HG03280 (cell line): ENCODE measurements around the gene NUAK1.

ENCODE experiments used
- ATAC-seq: cut with Tn5 transposase; IDR thresholded peaks from one replicate; pipeline ENCODE4 v1.9.1; 2021; ENCODE audit warnings: mild to moderate bottlenecking, moderate library complexity; ENCODE audit not compliant: unreplicated experiment

NUAK1 gene

GRCh38 chr12:106138633-106139421 is at the start of gene NUAK1:
TSS of gene NUAK1 (minus strand) at chr12:106138954. CDS start at chr12:106138653, 301 bp downstream.
- no peak for ATAC-seq

GRCh38 chr12:106188256-106188655 is 49.5 kb upstream of the NUAK1 start:
- ATAC-seq = no peak

- no peak for ATAC-seq
These were observed 49.1 kb upstream of the NUAK1 start for GRCh38 chr12:106187842-106188241.

- ATAC-seq = no peak
These were observed 48.5 kb upstream of the NUAK1 start for GRCh38 chr12:106187155-106187789.

- ATAC-seq = no peak
These were observed 45.0 kb upstream of the NUAK1 start for GRCh38 chr12:106183735-106184134.

- ATAC-seq = no peak
These were observed 42.8 kb upstream of the NUAK1 start for GRCh38 chr12:106181401-106182114.

GRCh38 chr12:106179086-106179485 is 40.3 kb upstream of the NUAK1 start:
- ATAC-seq = no peak

- ATAC-seq = no peak
These were observed 39.8 kb upstream of the NUAK1 start for GRCh38 chr12:106178562-106178961.

GRCh38 chr12:106176560-106176959 is 37.8 kb upstream of the NUAK1 start:
- ATAC-seq = no peak

GRCh38 chr12:106174876-106175275 is 36.1 kb upstream of the NUAK1 start:
- no peak for ATAC-seq

GRCh38 chr12:106173442-106173841 is 34.7 kb upstream of the NUAK1 start:
- ATAC-seq = no peak

GRCh38 chr12:106171117-106171750 is 32.5 kb upstream of the NUAK1 start:
- ATAC-seq = no peak

GRCh38 chr12:106170285-106170684 is 31.5 kb upstream of the NUAK1 start:
- no peak for ATAC-seq

GRCh38 chr12:106163712-106164111 is 25.0 kb upstream of the NUAK1 start:
- no peak for ATAC-seq

GRCh38 chr12:106161491-106161890 is 22.7 kb upstream of the NUAK1 start:
- ATAC-seq = no peak

- ATAC-seq = no peak
These were observed 22.2 kb upstream of the NUAK1 start for GRCh38 chr12:106160915-106161314.

GRCh38 chr12:106157802-106158201 is 19.0 kb upstream of the NUAK1 start:
- no peak for ATAC-seq

- ATAC-seq = no peak
These were observed 16.1 kb upstream of the NUAK1 start for GRCh38 chr12:106154751-106155273.

- ATAC-seq = no peak
These were observed 13.6 kb upstream of the NUAK1 start for GRCh38 chr12:106152334-106152733.

GRCh38 chr12:106150555-106150954 is 11.8 kb upstream of the NUAK1 start:
- no peak for ATAC-seq
